Gastrocnemius medialis (tissue), 4 donors: ENCODE results near the gene SMARCD1. TPM values are rescaled to one million over a fixed set of nuclear protein-coding genes. Genes with fewer than 3 reads are reported as not detected.

Source experiments
- ATAC-seq, 2 donors: fragments of 150-250 bp; one replicate each; pipeline ENCODE4 v1.9.1; 2016
- DNase-seq, 2 donors: peaks; one replicate each; pipeline ENCODE4 v3.0.0-alpha.2; 2019
- H3K27ac ChIP-seq, 4 donors: fragments of 200-600 bp; sonication (generic); 1 replicate in 1 of 4; 2 replicates in 3 of 4; pipeline ENCODE4 v1.5.1; 2016 to 2018; ENCODE audit warnings: mild to moderate bottlenecking in 2 of 4, moderate library complexity in 1 of 4
- H3K27me3 ChIP-seq, 3 donors: fragments of 200-600 bp; sonication (generic) in 2 of 3; 1 replicate in 1 of 3; 2 replicates in 2 of 3; pipeline versions ENCODE4 v1.5.1 to v1.6.0; 2016 to 2019; ENCODE audit warnings: mild to moderate bottlenecking in 1 of 3, moderate library complexity in 1 of 3
- H3K36me3 ChIP-seq, 2 donors: fragments of 200-600 bp; sonication (generic) in 1 of 2; one replicate each; pipeline ENCODE4 v1.5.1; 2017 to 2018
- H3K4me1 ChIP-seq, 2 donors: fragments of 200-600 bp; sonication (generic) in 1 of 2; one replicate each; pipeline ENCODE4 v1.5.1; 2016 to 2017; ENCODE audit warnings: mild to moderate bottlenecking in 2 of 2
- H3K4me3 ChIP-seq, 4 donors: fragments of 200-600 bp; sonication (generic) in 3 of 4; 1 replicate in 1 of 4; 2 replicates in 3 of 4; pipeline ENCODE4 v1.5.1; 2016 to 2019; ENCODE audit warnings: mild to moderate bottlenecking in 2 of 4
- H3K9me3 ChIP-seq, 3 donors: fragments of 200-600 bp; sonication (generic) in 2 of 3; 1 replicate in 1 of 3; 2 replicates in 2 of 3; pipeline ENCODE4 v1.5.1; 2016 to 2019
- CTCF ChIP-seq, 5 experiments: fragments of 450-650 bp in 3 of 5; fragments of 200-600 bp in 2 of 5; sonication (generic) in 2 of 5; IDR thresholded peaks in 4 of 5; conservative IDR thresholded peaks in 1 of 5; 1 replicate in 4 of 5; 2 replicates in 1 of 5; pipeline ENCODE4 v1.5.1; 2016 to 2019; ENCODE audit warnings: antibody characterized with exemption in 5 of 5, mild to moderate bottlenecking in 3 of 5, moderate library complexity in 3 of 5
- POLR2A ChIP-seq, 2 donors: fragments of 450-650 bp; IDR thresholded peaks; one replicate each; pipeline ENCODE4 v1.6.1; 2017; ENCODE audit warnings: antibody characterized with exemption in 2 of 2, mild to moderate bottlenecking in 2 of 2, moderate library complexity in 2 of 2
- in situ Hi-C, 4 donors: fragments of 200-750 bp; cut with MboI; loops; one replicate each; pipeline versions ENCODE4 v1.15.0 to v1.8.0; 2017; ENCODE audit warnings: low sequenced_read_pairs in 4 of 4
- intact Hi-C: fragments of 100-400 bp; cut with DNase I; formaldehyde crosslinking; loops from one replicate; pipeline ENCODE4 v1.15.1; 2023; ENCODE audit warnings: low total_unique reads
- total RNA-seq, 4 donors: library from RNA; depleted of rRNA; stranded (reverse); fragments of >200 nt; gene quantifications; one replicate each; pipeline versions ENCODE4 v1.1.0 to v1.2.3, GENCODE V29; 2016

SMARCD1 gene
- total RNA-seq, 4 donors from 2014 or later = 16.9 to 27.3 (median 20.1) TPM

DNA sequence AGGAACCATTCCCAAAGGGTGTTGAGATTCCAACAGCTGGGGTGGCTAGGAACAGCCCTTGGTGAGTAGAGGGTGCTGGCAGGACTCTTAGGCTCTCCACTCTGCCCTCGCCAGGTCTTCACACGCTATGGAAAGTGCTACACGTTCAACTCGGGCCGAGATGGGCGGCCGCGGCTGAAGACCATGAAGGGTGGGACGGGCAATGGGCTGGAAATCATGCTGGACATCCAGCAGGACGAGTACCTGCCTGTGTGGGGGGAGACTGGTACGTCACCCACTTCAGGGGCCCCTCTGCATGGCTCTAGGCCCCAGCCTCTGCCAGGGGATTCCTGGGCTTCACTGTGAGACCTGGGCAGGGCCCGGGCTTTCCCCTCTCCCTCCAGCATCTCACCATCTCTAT lies 8.0 kb upstream of the SMARCD1 start:
- no peaks in the 10 kb centered on the region for H3K36me3 ChIP-seq
- intact Hi-C loops = no loop called here

GRCh38 chr12:50078281-50078680 lies 6.9 kb upstream of the SMARCD1 start:
- no peak for DNase-seq
- in situ Hi-C loops = loop anchor here (10.0 to 25.0 kb wide), 3 partner anchors 97 to 237 kb away; no protein-coding TSS in a partner anchor
- intact Hi-C loops = no loop called here

More for the DNA sequence above, 8.0 kb upstream of the SMARCD1 start:
- ATAC-seq (no peak), DNase-seq (no peak)
- no peaks in the 10 kb centered on the region for H3K9me3 ChIP-seq
- no peak overlapping the region for H3K4me3 ChIP-seq
- TF ChIP-seq CTCF (IDR thresholded peaks at IDR 0.05 in 4 of 5, conservative IDR thresholded peaks at IDR 0.05 in 1 of 5) = no peak
- no peak for TF ChIP-seq POLR2A (IDR thresholded peaks at IDR 0.05)
- H3K4me1 ChIP-seq = peaks cover 0 to 3% of the 10 kb centered on the region in 2 donors
- no peak overlapping the region for H3K27ac ChIP-seq
- no peaks in the 10 kb centered on the region for H3K27me3 ChIP-seq
- in situ Hi-C loops = loop anchor here (10.0 to 25.0 kb wide), 3 partner anchors 98 to 238 kb away; no protein-coding TSS in a partner anchor

GRCh38 chr12:50079771-50080170 lies 5.4 kb upstream of the SMARCD1 start:
- no peak for DNase-seq
- Histone ChIP-seq H3K27me3 (no peaks in the 10 kb centered on the region), H3K9me3 (no peaks in the 10 kb centered on the region), H3K4me3 (no peak overlapping the region), H3K27ac (no peak overlapping the region), H3K36me3 (no peaks in the 10 kb centered on the region), H3K4me1 (peaks cover 3 to 4% of the 10 kb centered on the region in 2 donors)
- intact Hi-C loops = loop anchor here (10.0 kb wide), 1 partner anchor 235 kb away; no protein-coding TSS in a partner anchor
- TF ChIP-seq POLR2A (IDR thresholded peaks at IDR 0.05) (no peak), CTCF (IDR thresholded peaks at IDR 0.05 in 4 of 5, conservative IDR thresholded peaks at IDR 0.05 in 1 of 5) (no peak)
- ATAC-seq = no peak
- in situ Hi-C loops = loop anchor here (10.0 to 25.0 kb wide), 3 partner anchors 95 to 235 kb away; no protein-coding TSS in a partner anchor

More at GRCh38 chr12:50078281-50078680, 6.9 kb upstream of the SMARCD1 start:
- no peak for ATAC-seq
- no peak overlapping the region for H3K4me3 ChIP-seq
- peaks cover 0 to 3% of the 10 kb centered on the region in 2 donors for H3K4me1 ChIP-seq
- TF ChIP-seq CTCF (IDR thresholded peaks at IDR 0.05 in 4 of 5, conservative IDR thresholded peaks at IDR 0.05 in 1 of 5) (no peak), POLR2A (IDR thresholded peaks at IDR 0.05) (no peak)
- no peak overlapping the region for H3K27ac ChIP-seq
- H3K27me3 ChIP-seq = no peaks in the 10 kb centered on the region
- H3K9me3 ChIP-seq = no peaks in the 10 kb centered on the region
- H3K36me3 ChIP-seq = no peaks in the 10 kb centered on the region

GRCh38 chr12:50081096-50081808 lies 3.9 kb upstream of the SMARCD1 start:
- in situ Hi-C loops = loop anchor here in 2 of 4 donors (25.0 kb wide), 1 partner anchor 231 kb away; no protein-coding TSS in a partner anchor
- no peaks in the 10 kb centered on the region for H3K36me3 ChIP-seq
- DNase-seq (no peak), ATAC-seq (no peak)
- no peaks in the 10 kb centered on the region for H3K9me3 ChIP-seq
- peaks cover 8 to 9% of the 10 kb centered on the region in 2 donors for H3K4me1 ChIP-seq
- no peaks in the 10 kb centered on the region for H3K27me3 ChIP-seq
- no peak overlapping the region for H3K27ac ChIP-seq
- intact Hi-C loops = loop anchor here (10.0 kb wide), 1 partner anchor 234 kb away; no protein-coding TSS in a partner anchor
- no peak overlapping the region for H3K4me3 ChIP-seq
- no peak for TF ChIP-seq POLR2A (IDR thresholded peaks at IDR 0.05)
- TF ChIP-seq CTCF (IDR thresholded peaks at IDR 0.05 in 4 of 5, conservative IDR thresholded peaks at IDR 0.05 in 1 of 5) = no peak
